ENCODE results near the gene NNAT. TPM values are rescaled to one million over a fixed set of nuclear protein-coding genes. Genes with fewer than 3 reads are reported as not detected.

The NNAT gene
- total RNA-seq, 4 donors from 2014 or later = not detected

GRCh38 chr20:37531856-37532255 is 10.8 kb downstream of the NNAT start:
- Histone ChIP-seq H3K4me1 (peaks cover 0 to 28% (median 0%) of the 10 kb centered on the region in 4 donors), H3K4me3 (no peak overlapping the region), H3K27me3 (no peaks in the 10 kb centered on the region), H3K9me3 (no peaks in the 10 kb centered on the region), H3K27ac (no peak overlapping the region), H3K36me3 (no peaks in the 10 kb centered on the region)
- DNase-seq = peak in 1 of 3 donors; percentile 17
- TF ChIP-seq POLR2A (IDR thresholded peaks at IDR 0.05) (no peak), CTCF (IDR thresholded peaks at IDR 0.05) (no peak)

- TF ChIP-seq POLR2A (IDR thresholded peaks at IDR 0.05) = no peak
- TF ChIP-seq CTCF (IDR thresholded peaks at IDR 0.05) = no peak
- H3K4me3 ChIP-seq = no peak overlapping the region
Observed at GRCh38 chr20:37533154-37533715, 12.2 kb downstream of the NNAT start.

GRCh38 chr20:37534401-37535157 is 13.5 kb downstream of the NNAT start:
- Histone ChIP-seq H3K27ac (peak overlapping the region in 1 of 4 donors; percentile 58), H3K4me1 (peaks cover 0 to 19% (median 0%) of the 10 kb centered on the region in 4 donors), H3K9me3 (no peaks in the 10 kb centered on the region), H3K27me3 (no peaks in the 10 kb centered on the region), H3K36me3 (no peaks in the 10 kb centered on the region), H3K4me3 (no peak overlapping the region)
- peak in 2 of 3 donors; percentile 52 to 76 for DNase-seq
- TF ChIP-seq CTCF (IDR thresholded peaks at IDR 0.05) = peak; percentile 84 to 99 (median 95)
- no peak for TF ChIP-seq POLR2A (IDR thresholded peaks at IDR 0.05)

More at GRCh38 chr20:37533154-37533715, 12.2 kb downstream of the NNAT start:
- no peaks in the 10 kb centered on the region for H3K36me3 ChIP-seq
- H3K27ac ChIP-seq = no peak overlapping the region
- H3K27me3 ChIP-seq = no peaks in the 10 kb centered on the region
- no peaks in the 10 kb centered on the region for H3K9me3 ChIP-seq
- peak in 1 of 3 donors; percentile 3 for DNase-seq
- peaks cover 0 to 27% (median 0%) of the 10 kb centered on the region in 4 donors for H3K4me1 ChIP-seq

- peak in 1 of 3 donors; percentile 49 for DNase-seq
- no peak for TF ChIP-seq CTCF (IDR thresholded peaks at IDR 0.05)
- TF ChIP-seq POLR2A (IDR thresholded peaks at IDR 0.05) = no peak
- Histone ChIP-seq H3K27me3 (no peaks in the 10 kb centered on the region), H3K4me3 (no peak overlapping the region), H3K9me3 (no peaks in the 10 kb centered on the region), H3K36me3 (no peaks in the 10 kb centered on the region), H3K4me1 (peaks cover 0 to 19% (median 0%) of the 10 kb centered on the region in 4 donors), H3K27ac (peak overlapping the region in 2 of 4 donors; percentile 26 to 66)
Observed at GRCh38 chr20:37535443-37536132, 14.5 kb downstream of the NNAT start.

- Histone ChIP-seq H3K4me3 (no peak overlapping the region), H3K4me1 (peaks cover 0 to 23% (median 0%) of the 10 kb centered on the region in 4 donors), H3K9me3 (no peaks in the 10 kb centered on the region), H3K27ac (no peak overlapping the region), H3K36me3 (no peaks in the 10 kb centered on the region), H3K27me3 (no peaks in the 10 kb centered on the region)
- TF ChIP-seq CTCF (IDR thresholded peaks at IDR 0.05) (no peak), POLR2A (IDR thresholded peaks at IDR 0.05) (no peak)
- DNase-seq = no peak
Observed at GRCh38 chr20:37537505-37537904, 16.5 kb downstream of the NNAT start.

All from Peyer's patch (tissue), 4 donors.